ENCODE results near the gene RPL12.
A peak's percentile ranks its signal among the peaks of the same experiment; 100 is the strongest.

Gene RPL12

DNA sequence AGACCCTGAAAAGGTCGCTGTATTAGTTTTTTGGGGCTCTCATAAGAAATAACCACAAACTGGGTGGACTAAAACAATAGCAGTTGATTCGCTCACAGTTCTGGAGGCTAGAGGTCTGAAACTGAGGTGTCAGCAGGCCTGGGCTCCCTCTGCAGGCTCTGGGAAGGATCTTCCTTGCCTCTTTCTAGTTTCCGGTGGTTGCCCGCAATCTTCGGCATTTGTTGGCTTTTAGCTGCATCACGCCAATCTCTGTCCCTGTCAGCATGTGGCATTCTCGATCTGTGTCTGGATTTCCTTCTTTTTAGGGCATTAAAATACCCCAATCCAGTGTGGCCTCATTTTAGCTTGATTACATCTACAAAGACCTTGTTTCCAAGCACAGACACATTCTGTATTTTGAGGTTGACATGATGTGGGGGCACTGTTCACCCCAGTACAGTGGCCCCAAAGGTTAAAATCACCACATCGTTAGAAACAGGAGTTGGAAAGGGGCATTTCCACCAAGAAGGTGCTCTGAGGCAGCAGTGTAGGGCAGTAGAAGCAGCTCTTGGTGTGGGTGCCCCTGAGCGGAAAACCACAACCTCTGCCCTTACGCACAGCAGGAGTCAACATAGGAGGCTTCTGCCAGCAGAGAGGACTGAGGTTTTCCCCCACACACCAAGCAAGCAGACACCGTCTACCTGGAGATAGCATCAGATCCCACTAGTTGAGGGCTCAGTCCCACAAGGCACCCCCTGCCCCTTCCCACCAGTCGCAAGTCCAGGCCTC is 13.5 kb downstream of the RPL12 start:
- no peak for DNase-seq

DNA sequence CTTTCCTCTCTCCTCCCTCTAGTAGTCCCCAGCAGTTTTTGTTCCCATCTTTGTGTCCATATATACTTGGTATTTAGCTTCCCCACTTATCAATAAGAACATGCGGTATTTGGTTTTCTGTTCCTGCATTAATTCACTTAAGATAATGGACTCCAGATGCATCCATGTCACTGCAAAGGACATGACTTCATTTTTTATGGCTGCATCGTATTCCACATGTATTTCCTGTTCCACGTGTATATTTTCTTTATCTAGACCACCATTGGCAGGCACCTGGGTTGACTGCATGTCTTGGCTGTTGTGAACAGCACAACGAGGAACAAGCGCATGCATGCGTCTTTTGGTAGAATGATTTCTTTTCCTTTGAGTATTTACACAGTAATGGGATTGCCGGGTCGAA is 20.8 kb downstream of the RPL12 start:
- no peak for DNase-seq

DNA sequence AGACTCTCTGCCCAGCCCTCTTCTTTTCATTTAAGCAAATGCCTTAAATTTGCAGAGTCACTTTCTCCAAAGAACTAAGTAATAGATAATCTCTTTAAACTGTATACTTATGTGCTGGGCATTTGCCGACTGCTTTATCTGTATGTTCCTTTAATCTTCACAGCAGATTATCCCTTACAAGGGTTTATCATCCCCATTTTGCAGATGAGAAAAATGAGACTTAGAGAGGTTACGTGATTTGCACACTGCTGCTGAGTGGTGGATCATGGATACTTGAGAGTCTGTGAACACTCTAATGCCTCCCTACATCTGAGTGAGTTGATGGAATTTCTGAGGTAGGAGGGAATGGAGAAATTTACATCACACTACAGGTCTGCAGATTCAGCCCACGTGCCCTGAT is 22.9 kb downstream of the RPL12 start:
- no peak for DNase-seq

DNA sequence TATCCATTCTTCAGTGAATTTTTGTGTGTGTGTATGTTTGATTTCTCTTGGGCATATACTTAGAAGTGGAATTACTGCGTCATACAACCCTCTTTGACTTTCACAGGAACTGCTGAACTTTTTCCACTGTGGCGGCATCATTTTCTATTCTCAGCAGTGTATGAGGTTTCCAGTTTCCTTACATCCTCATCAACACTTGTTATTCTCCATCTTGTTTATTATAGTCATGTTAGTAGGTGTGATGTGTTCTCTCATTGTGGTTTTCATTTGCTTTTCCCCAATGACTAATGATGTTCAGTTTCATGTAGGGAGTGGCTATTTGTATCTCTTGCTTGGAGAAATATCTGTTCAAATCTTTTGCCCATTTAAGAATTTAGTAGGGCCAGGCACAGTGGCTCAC is 24.4 kb downstream of the RPL12 start:
- peak in 1 of 2 experiments; percentile 26 for DNase-seq

DNA sequence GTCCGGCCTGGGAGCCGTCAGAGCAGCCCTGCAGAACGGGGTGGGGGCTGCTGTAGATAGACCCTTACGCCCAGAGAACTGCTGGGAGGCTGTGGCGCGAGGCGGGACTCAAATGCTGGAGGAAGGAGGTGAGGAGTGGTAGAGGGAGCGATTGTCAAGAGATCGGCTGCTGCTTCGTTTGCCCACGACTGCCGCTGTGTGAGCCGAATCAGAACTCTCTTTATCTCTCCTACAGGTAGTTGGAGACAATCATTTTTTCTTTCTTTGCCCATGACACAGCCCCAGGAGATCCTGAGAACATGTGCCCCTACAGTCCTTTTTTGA is 26.6 kb downstream of the RPL12 start:
- DNase-seq = peak; percentile 33 to 40

DNA sequence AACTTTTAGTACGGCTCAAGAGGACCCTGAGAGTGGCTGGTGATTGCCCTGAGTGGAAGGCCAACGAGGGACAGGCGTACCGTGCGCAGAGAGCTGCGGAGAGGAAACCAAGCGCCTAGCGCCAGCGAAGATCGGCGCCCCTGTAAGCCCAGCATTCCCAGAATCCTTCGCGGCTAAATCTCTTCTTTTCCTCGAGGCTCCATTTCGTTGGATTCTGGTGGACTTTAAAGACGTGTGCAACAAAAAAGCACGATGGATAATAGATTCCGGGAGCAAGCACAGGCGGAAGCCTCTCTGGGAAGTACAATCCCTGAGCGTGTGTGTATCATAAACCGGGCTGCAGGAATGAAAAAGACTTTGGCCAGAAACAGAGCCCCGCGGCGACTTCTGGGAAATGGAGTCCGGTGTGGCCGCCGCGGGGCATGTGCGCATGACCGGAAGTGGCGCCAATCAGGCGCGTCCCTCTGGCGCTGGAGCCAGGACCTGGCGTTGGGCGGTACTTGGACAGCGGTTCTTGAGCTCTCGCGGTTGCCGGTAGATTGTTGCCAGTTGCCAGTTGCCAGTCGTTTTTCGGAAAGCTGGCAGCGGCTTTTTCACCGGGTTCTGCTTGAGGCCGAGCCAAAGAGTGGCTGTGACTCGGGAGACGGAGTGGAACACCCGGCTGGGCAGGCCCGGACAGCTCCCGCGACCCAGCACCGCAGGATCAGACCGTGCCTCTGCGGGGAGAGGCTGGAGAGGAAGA is 27.1 kb downstream of the RPL12 start, which contains the start of gene ZNF79:
ZNF79 (plus strand) TSS at position 449 of the 742 bp plus-strand sequence. CDS start 406 bp downstream, outside the sequence.
- DNase-seq = peak; percentile 81 to 84

DNA sequence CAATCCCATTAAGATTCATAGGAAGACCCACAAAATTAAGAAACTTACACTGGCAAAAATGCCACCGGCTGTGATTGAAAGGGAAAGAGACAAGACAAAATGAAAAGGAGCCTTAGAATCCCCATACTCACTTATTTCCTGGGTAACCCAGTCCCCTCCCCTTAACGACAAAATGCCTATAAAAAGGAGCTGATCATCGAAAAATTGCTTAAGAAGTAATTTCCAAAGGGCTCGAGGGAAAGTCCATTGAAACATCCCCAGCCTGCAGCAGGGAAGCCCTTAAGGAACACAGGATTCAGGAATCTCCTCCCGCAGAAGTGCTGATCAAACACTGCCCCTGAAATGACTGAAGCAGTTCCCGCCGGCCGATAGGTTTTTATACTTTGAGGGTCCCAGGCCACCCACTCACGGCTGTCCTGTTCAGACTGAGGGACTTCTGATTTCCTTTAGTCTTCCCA is 27.7 kb downstream of the RPL12 start:
- DNase-seq = no peak

DNA sequence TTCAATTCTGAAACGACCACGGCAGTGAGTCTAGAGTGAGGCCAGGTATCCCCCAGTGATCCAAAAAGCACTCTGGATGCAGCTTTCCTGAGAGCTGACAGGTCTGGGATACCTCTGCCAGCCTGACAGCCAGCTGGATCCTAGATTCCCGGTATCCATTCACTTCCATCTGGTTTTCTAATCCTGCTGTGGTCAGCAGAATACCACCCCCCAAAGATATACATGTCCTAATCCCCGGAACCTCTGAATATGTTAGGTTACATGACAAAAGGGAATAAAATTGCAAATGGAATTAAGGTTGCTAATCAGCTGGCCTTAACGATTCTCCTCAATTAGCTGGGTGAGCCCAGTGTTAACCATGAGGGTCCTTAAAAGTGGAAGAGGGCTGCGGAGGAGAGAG is 28.4 kb downstream of the RPL12 start:
- no peak for DNase-seq

DNA sequence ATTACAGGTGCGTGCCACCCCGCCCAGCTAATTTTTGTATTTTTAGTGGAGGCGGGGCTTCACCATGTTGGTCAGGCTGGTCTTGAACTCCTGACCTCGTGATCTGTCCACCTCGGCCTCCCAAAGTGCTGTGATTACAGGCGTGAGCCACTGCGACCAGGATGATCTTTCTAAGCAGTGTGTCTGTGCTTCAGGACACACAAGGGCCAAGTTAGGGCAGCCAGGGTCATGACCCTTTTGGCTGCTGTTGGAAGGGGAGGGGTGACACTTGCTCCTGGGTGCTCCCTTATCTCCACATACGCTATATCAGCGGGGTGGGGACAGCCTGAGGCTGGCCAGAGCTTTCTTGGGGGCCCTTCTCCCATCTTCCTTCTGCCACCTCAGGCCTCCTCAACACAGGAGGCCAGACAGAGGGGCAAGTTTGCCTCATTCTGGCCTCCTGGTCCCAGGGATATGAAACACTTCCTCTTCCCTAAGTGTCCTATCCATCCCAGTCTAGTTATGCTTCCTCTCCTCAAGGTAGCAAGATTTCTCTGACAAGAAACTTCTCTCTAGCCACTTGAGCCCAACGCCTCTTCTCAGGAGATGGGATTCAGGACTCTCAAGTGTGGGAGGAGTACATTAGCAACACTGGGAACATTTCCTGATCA is 28.9 kb downstream of the RPL12 start:
- DNase-seq = no peak

DNA sequence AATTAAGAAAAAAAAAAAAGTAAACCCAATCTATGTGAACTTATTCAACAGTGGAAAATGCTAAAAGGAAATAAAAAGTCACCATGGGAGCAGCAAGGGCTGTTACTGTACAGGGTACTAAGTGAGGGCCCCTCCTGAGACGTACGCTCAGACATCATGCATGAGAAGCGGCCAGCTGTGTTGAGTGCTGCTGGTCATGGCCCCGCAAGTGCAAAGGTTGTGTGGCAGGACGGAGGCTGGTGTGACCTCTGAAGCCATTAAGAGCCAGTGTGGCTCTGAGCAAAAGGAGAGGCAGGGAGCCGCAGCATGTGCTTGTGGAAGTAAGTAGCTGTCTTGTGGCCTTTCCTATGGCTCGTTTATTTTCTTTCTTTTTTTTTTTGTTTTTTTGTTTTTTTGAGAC is 30.1 kb downstream of the RPL12 start:
- DNase-seq = no peak

DNA sequence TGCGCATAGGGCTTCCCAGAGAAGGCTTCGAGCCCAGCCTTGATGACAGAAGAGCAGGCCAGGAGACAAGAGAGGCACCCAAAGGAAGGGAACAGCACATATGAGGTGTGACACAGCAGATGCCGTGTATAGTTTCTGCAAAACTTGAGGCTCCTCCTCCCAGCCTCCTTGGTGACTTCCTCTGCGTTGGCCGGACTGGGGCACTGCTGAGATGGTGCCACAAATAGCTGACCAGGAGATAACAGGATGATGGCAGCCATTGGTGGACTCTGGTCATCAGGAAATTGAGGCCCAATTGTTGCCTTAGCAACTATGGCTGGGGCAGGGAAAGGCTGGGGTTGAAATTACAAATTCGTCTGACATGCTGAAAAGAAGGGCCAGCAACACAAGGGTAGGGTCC is 31.9 kb downstream of the RPL12 start:
- no peak for DNase-seq

DNA sequence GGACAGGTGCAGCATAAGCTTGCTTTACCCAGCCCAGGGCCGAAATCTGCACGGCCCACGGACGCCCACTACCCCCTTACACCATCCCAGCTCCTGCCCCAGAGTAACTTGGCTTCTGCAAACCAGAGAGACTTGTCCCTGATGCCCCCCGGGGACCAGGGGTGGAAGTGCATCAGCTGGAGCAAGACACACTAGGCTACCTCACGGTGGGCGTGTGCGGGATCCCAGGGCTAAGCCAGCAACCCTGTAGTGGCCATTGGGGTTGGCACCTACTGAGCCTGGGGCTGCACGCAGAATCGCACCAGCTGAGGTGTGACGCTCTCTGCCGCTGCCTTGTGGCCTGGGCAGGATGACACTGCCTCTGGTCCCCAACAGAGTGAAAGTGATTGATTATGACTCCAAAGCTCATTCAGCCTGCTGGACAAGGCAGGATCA is 33.2 kb downstream of the RPL12 start:
- DNase-seq = peak; percentile 32 to 34

DNA sequence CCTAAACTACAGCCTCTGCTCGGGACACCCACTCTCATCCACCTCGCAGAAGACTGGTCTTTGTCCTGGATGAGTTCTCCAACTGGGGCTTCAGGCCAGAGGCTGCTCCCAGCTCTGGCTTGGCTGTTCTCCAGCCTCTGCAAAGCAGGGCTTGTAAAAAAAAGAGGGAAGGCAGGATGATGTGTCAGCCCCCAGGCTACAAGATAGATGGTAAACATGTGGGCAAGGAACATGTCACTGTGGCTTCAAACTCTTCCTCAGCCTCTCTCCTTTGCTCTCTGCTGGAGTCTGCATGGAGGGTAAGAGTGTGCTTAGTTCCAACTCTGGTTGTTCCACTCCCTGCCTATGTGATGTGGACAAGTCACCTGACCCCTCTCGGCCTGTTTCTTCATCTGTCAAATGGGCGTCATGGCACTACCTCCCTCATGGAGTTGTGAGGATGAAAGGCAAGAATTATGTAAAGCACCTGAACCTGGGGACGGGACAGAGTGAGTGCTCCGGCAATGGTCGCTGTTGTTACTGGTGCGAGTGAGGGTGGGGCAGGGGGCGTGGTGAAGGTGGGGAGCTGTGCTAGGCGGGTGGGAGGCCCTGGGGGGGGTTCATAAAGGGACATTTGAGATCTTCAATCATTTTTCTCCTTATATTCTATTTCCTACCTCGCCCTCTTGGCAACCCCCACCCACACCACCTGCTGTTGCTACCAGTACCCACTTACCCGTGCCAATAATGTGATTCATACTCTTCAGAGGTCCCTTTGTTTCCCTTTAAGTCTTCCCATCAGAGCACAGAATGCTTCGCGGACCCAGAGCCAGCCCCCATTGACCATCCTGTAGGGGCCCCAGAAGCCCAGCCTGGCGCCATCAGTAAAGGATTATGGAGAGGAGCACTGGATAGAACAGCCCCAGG is 33.8 kb downstream of the RPL12 start:
- no peak for DNase-seq

DNA sequence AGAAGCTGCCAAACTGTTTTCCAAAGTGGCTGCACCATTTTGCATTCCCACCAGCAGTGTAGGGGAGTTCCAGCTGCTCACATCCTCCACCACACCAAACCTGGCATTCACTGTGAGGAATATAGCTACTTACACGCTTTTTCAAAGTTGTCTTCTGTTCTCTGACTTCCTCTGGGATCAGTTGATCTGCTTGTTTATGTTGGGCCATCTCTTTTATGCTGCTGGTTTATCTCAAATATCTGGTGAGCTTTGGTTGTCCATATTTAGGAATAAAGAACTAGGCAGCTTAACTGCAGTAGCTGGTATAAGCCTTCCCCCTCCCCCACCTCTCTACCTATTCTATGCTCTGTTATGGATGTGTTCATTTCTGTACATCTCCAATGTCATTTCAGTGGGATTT is 35.5 kb downstream of the RPL12 start:
- no peak for DNase-seq

DNA sequence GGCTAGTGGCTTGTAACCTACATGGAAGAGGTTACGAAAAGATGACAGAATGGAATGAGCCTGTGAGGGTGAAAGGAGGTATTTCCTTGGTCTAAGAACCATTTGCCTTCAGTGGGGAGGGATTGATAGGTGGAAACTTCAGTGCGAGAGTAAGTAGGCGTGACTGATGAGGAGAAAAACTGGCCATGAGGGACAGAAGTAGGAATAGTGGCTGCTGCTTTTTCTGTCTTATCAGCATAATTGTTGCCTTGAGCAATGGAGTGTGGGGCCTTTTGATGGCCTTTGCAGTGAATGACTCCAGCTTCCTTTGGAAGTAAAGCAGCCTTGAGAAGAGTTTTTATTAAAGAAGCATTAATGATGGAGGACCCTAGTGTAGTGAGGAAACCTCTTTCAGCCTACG is 36.1 kb downstream of the RPL12 start:
- DNase-seq = no peak

DNA sequence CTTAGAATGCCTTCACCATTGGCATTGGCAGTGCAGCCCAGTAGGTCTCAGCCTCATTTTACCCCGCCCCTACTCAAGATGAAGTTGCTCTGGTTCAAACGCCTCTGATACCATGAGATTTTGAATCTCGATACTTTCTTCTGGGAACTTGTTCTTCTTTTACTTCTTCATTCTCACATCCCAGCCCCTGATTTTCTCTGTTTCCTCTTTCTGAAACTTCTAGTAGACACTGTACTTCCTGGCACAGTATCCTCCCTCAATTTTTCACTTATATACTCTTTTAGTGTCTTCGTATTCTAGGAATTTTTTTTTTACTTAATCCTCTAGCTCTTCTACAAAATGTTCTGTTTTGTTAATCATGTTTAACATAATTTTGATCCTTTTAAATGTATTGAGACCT is 40.1 kb downstream of the RPL12 start:
- DNase-seq = no peak

DNA sequence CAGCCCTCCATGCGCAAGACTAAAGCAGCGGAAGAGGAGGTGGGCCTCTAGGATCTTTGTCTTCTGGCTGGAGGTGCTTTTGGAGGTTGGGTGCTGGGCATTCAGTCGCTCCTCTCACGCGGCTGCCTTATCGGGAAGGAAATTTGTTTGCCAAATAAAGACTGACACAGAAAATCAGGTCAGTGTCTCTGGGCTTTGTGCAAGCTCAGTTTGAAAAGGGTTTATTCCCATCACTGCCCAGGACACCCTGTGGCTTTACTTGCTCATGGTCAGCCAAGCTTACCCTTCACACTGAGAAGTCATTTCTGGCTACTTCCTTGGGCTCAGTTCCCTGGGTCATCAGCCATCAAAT is 43.7 kb downstream of the RPL12 start:
- DNase-seq = no peak

DNA sequence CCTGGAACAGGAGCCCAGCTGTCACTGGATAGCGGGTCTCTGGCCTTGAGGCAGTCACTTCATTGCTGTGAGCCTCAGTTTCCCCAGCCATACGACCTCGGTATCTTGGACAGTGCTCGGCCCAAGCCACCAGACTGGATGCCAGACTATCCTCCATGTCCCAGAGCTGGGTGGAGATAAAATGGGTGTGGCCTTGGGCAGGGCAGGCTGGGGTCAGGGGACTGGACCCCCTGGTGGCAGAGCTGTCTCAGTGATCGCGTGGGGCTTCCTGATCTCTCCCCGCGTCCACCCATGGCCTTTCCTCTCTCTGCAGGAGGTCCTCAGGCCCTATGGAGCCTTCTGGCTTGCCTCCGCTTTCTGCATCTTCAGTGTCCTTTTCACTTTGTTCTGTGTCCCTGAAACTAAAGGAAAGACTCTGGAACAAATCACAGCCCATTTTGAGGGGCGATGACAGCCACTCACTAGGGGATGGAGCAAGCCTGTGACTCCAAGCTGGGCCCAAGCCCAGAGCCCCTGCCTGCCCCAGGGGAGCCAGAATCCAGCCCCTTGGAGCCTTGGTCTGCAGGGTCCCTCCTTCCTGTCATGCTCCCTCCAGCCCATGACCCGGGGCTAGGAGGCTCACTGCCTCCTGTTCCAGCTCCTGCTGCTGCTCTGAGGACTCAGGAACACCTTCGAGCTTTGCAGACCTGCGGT is 44.3 kb downstream of the RPL12 start:
- no peak for DNase-seq

DNA sequence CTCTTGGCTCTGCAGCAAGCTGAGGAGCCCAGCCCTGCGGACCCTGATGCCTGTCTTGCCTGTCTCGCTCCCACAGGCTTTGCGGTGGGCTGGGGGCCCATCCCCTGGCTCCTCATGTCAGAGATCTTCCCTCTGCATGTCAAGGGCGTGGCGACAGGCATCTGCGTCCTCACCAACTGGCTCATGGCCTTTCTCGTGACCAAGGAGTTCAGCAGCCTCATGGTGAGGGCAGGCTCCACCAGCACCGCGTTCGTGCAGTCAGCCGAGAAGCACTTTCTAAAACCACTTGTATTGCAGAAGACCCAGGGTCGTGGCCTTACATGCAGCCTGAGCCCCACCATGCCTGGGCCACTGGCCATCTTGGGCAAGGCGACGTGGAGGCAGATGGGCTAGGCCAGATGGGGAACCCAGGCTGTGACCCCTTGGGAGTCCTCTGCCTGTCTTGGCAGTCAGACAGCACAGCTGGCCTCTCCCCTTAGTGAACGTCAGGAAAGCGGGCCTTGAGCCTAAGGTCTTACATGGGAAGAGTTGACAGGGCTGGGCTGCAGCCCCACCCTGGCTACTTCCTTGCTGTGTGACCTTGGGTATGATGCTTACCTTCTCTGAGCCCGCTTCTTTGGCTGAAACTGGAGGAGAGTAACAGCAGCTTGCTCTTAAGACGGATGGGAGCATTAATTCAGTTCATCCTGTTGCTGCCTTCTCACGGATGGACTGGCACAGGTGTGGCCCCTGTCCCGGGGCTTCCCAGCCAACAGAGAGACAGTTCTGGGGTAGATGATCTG is 45.7 kb downstream of the RPL12 start:
- DNase-seq = no peak

DNA sequence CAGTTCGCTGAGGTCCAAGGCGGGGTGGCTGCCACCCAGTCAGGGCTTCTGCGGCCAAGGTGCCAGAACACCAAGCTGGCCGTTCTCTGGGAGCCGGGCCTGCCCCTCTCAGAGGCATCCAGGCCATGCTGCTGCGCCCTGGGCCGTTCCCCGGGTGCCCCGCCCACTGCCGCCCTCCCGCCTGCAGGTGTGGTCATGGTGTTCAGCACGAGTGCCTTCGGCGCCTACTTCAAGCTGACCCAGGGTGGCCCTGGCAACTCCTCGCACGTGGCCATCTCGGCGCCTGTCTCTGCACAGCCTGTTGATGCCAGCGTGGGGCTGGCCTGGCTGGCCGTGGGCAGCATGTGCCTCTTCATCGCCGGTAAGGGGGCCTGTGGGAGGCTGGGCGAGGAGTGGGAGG is 46.6 kb downstream of the RPL12 start:
- DNase-seq = no peak

DNA sequence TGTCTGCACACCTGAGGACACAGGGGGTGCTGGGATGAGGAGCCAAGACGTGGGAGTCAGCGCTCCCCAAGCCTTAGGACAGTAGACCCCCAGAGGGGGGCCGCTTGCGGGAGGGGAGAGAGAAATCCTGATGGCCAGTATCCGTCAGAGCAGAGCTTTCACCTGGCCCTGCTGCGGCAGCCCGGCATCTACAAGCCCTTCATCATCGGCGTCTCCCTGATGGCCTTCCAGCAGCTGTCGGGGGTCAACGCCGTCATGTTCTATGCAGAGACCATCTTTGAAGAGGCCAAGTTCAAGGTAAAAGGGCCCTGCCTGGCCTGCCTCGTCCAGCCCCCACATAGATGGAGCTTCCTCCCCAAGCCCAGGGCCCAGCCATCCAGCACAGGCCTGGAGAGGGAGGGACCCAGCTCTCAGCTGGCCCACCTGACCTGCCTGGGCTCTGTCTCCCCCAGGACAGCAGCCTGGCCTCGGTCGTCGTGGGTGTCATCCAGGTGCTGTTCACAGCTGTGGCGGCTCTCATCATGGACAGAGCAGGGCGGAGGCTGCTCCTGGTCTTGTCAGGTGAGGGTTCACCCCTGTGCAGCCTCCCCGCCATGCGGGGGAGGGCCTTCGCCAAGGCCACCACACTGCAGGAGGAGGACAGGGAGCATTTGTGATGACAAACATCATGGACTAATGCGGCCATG is 47.6 kb downstream of the RPL12 start:
- DNase-seq = no peak
